ENCODE data around the gene GAD2.
A peak's percentile ranks its signal among the peaks of the same experiment; 100 is the strongest.

GAD2 gene

GRCh38 chr10:26216585-26217395, at the start of gene GAD2:
TSS of gene GAD2 (plus strand) at chr10:26216774. CDS start at chr10:26216810, 36 bp downstream.
- no peak for DNase-seq (ENCODE audit: low read depth)

- no peak for DNase-seq (ENCODE audit: low read depth)
Measured at GRCh38 chr10:26169466-26169865, 47.1 kb upstream of the GAD2 start.

GRCh38 chr10:26172131-26172530, 44.4 kb upstream of the GAD2 start:
- DNase-seq (ENCODE audit: low read depth), result no peak

GRCh38 chr10:26173837-26174236, 42.7 kb upstream of the GAD2 start:
- DNase-seq (ENCODE audit: low read depth), result no peak

- no peak for DNase-seq (ENCODE audit: low read depth)
Measured at GRCh38 chr10:26177341-26177740, 39.2 kb upstream of the GAD2 start.

- no peak for DNase-seq (ENCODE audit: low read depth)
Measured at GRCh38 chr10:26194275-26194674, 22.3 kb upstream of the GAD2 start.

- DNase-seq (ENCODE audit: low read depth), result no peak
Measured at GRCh38 chr10:26197248-26197647, 19.3 kb upstream of the GAD2 start.

- DNase-seq (ENCODE audit: low read depth), result no peak
Measured at GRCh38 chr10:26198119-26198518, 18.5 kb upstream of the GAD2 start.

GRCh38 chr10:26199841-26200240, 16.7 kb upstream of the GAD2 start:
- DNase-seq (ENCODE audit: low read depth), result no peak

GRCh38 chr10:26205223-26205622, 11.4 kb upstream of the GAD2 start:
- DNase-seq (ENCODE audit: low read depth), result no peak

GRCh38 chr10:26211781-26212444, 4.7 kb upstream of the GAD2 start:
- no peak for DNase-seq (ENCODE audit: low read depth)

- no peak for DNase-seq (ENCODE audit: low read depth)
Measured at GRCh38 chr10:26212511-26212910, 4.1 kb upstream of the GAD2 start.

GRCh38 chr10:26213157-26213800, 3.3 kb upstream of the GAD2 start:
- DNase-seq (ENCODE audit: low read depth), result no peak

GRCh38 chr10:26214004-26214403, 2.6 kb upstream of the GAD2 start:
- DNase-seq (ENCODE audit: low read depth), result no peak

- no peak for DNase-seq (ENCODE audit: low read depth)
Measured at GRCh38 chr10:26214551-26215395, 1.8 kb upstream of the GAD2 start.

- DNase-seq (ENCODE audit: low read depth), result no peak
Measured at GRCh38 chr10:26215396-26215934, 1.1 kb upstream of the GAD2 start.

- DNase-seq (ENCODE audit: low read depth), result peak; percentile 49
Measured at GRCh38 chr10:26215935-26216584, 514 bp upstream of the GAD2 start.

- no peak for DNase-seq (ENCODE audit: low read depth)
Measured at GRCh38 chr10:26217396-26218086, 967 bp downstream of the GAD2 start.

- no peak for DNase-seq (ENCODE audit: low read depth)
Measured at GRCh38 chr10:26219676-26220075, 3.1 kb downstream of the GAD2 start.

- no peak for DNase-seq (ENCODE audit: low read depth)
Measured at GRCh38 chr10:26220901-26221300, 4.3 kb downstream of the GAD2 start.

GRCh38 chr10:26221541-26221940, 5.0 kb downstream of the GAD2 start:
- no peak for DNase-seq (ENCODE audit: low read depth)

Measured in activated T-cell treated with anti-CD3 and anti-CD28 coated beads for 48 hours (primary cell).